Neural cell (in vitro differentiated cells): Measurements from ENCODE around the gene PPFIA3. TPM values are rescaled to one million over a fixed set of nuclear protein-coding genes. Genes with fewer than 3 reads are reported as not detected.

Experiments used
- H2AFZ ChIP-seq: fragments of 200-600, 300-800 bp; sonication (generic), shearing (Covaris generic); 2 replicates; pipeline ENCODE4 v1.6.0; 2014; ENCODE audit warnings: low read depth, mild to moderate bottlenecking, antibody characterized with exemption, low read length, moderate library complexity
- H3F3A ChIP-seq: fragments of 200-600 bp; shearing (Covaris generic); 2 replicates; pipeline ENCODE4 v1.6.1; 2016; ENCODE audit warnings: mild to moderate bottlenecking, moderate library complexity, mixed read lengths, antibody characterized with exemption, low read length; ENCODE audit not compliant: insufficient read depth, poor library complexity, severe bottlenecking
- H3K27ac ChIP-seq: fragments of 200-600, 300-800 bp; sonication (generic), shearing (Covaris generic); 2 replicates; pipeline ENCODE4 v1.5.1; 2014; ENCODE audit warnings: mild to moderate bottlenecking, low read length, moderate library complexity
- H3K27me3 ChIP-seq: fragments of 300-800, 200-600 bp; sonication (generic), shearing (Covaris generic); 2 replicates; pipeline ENCODE4 v1.6.0; 2014; ENCODE audit warnings: mild to moderate bottlenecking, low read depth, low read length, moderate library complexity; ENCODE audit not compliant: insufficient read depth
- H3K36me3 ChIP-seq: fragments of 300-800, 200-600 bp; sonication (generic), shearing (Covaris generic); 2 replicates; pipeline ENCODE4 v1.5.1; 2014; ENCODE audit warnings: mild to moderate bottlenecking, antibody characterized with exemption, low read length, moderate library complexity; ENCODE audit not compliant: insufficient read depth
- H3K4me2 ChIP-seq: fragments of 300-800, 200-600 bp; sonication (generic), shearing (Covaris generic); 2 replicates; pipeline ENCODE4 v1.6.0; 2014; ENCODE audit warnings: mild to moderate bottlenecking, low read length
- H3K4me3 ChIP-seq: fragments of 300-800, 200-600 bp; sonication (generic), shearing (Covaris generic); 2 replicates; pipeline ENCODE4 v1.5.1; 2014; ENCODE audit warnings: mild to moderate bottlenecking, low read length, moderate library complexity
- H3K79me2 ChIP-seq: fragments of 200-600 bp; shearing (Covaris generic); replicated peaks from 2 replicates; pipeline ENCODE4 v1.6.0; 2014; ENCODE audit warnings: mild to moderate bottlenecking, low read length, moderate library complexity; ENCODE audit not compliant: insufficient read depth
- H3K9ac ChIP-seq: fragments of 300-800, 200-600 bp; sonication (generic), shearing (Covaris generic); 2 replicates; pipeline ENCODE4 v1.6.1; 2016; ENCODE audit warnings: mild to moderate bottlenecking, low read length, mixed read lengths
- H3K9me2 ChIP-seq: fragments of 200-600 bp; shearing (Covaris generic); 2 replicates; pipeline ENCODE4 v1.6.1; 2016; ENCODE audit warnings: mild to moderate bottlenecking, low read length, mixed read lengths; ENCODE audit not compliant: insufficient read depth
- H3K9me3 ChIP-seq: fragments of 200-600, 300-800 bp; sonication (generic), shearing (Covaris generic); 2 replicates; pipeline ENCODE4 v1.6.1; 2016; ENCODE audit warnings: mild to moderate bottlenecking, mixed run types, low read length, moderate library complexity, mixed read lengths
- H4K20me1 ChIP-seq: fragments of 200-600 bp; shearing (Covaris generic); 2 replicates; pipeline ENCODE4 v1.6.1; 2016; ENCODE audit warnings: mild to moderate bottlenecking, mixed run types; ENCODE audit not compliant: insufficient read depth
- EP300 ChIP-seq: fragments of 450-650 bp; conservative IDR thresholded peaks from 2 replicates; pipeline ENCODE4 v1.6.1; 2014; ENCODE audit warnings: antibody characterized with exemption, mild to moderate bottlenecking, moderate library complexity; ENCODE audit not compliant: poor library complexity, severe bottlenecking
- EZH2 ChIP-seq: fragments of 200-600, 300-800 bp; shearing (Covaris generic), sonication (generic); IDR thresholded peaks from 2 replicates; pipeline ENCODE4 v1.6.1; 2014; ENCODE audit warnings: antibody characterized with exemption, low read length, borderline replicate concordance, mild to moderate bottlenecking; ENCODE audit not compliant: insufficient read depth, poor library complexity, severe bottlenecking
- MXI1 ChIP-seq: fragments of 450-650 bp; conservative IDR thresholded peaks from 2 replicates; pipeline ENCODE4 v1.6.1; 2014; ENCODE audit warnings: antibody characterized with exemption, mild to moderate bottlenecking; ENCODE audit not compliant: poor library complexity, severe bottlenecking
- POLR2AphosphoS5 ChIP-seq: IDR thresholded peaks from 2 replicates; pipeline ENCODE4 v1.6.1; 2012
- RAD21 ChIP-seq: fragments of 450-650 bp; conservative IDR thresholded peaks from 2 replicates; pipeline ENCODE4 v1.6.1; 2014; ENCODE audit warnings: antibody characterized with exemption, mild to moderate bottlenecking, moderate library complexity
- SMC3 ChIP-seq: fragments of 450-650 bp; conservative IDR thresholded peaks from 2 replicates; pipeline ENCODE4 v1.6.1; 2014; ENCODE audit warnings: antibody characterized with exemption, mild to moderate bottlenecking, moderate library complexity; ENCODE audit not compliant: poor library complexity
- TAF1 ChIP-seq: IDR thresholded peaks from 2 replicates; pipeline ENCODE4 v1.6.1; 2012; ENCODE audit warnings: low read depth
- polyA minus RNA-seq: library from RNA; depleted of rRNA, polyadenylated mRNA; stranded (reverse); fragments of >200 nt; gene quantifications from 2 replicates; pipeline ENCODE4 v1.2.3, GENCODE V29; 2014
- polyA plus RNA-seq: library from polyadenylated mRNA; depleted of rRNA; stranded (reverse); fragments of >200 nt; gene quantifications from 2 replicates; pipeline ENCODE4 v1.2.3, GENCODE V29; 2014
- TF ChIP-seq, protein P1 (sequence below): IDR thresholded peaks from 2 replicates; pipeline ENCODE4 v1.6.1; 2012; ENCODE audit warnings: borderline replicate concordance
- TF ChIP-seq, protein P2 (sequence below): fragments of 450-650 bp; IDR thresholded peaks from 2 replicates; pipeline ENCODE4 v1.5.1; 2014; ENCODE audit warnings: antibody characterized with exemption, mild to moderate bottlenecking, moderate library complexity; ENCODE audit not compliant: poor library complexity, severe bottlenecking

PPFIA3 gene
- polyA plus RNA-seq (73.0 and 80.7 TPM in 2 replicates), polyA minus RNA-seq (61.0 and 66.2 TPM in 2 replicates)

DNA sequence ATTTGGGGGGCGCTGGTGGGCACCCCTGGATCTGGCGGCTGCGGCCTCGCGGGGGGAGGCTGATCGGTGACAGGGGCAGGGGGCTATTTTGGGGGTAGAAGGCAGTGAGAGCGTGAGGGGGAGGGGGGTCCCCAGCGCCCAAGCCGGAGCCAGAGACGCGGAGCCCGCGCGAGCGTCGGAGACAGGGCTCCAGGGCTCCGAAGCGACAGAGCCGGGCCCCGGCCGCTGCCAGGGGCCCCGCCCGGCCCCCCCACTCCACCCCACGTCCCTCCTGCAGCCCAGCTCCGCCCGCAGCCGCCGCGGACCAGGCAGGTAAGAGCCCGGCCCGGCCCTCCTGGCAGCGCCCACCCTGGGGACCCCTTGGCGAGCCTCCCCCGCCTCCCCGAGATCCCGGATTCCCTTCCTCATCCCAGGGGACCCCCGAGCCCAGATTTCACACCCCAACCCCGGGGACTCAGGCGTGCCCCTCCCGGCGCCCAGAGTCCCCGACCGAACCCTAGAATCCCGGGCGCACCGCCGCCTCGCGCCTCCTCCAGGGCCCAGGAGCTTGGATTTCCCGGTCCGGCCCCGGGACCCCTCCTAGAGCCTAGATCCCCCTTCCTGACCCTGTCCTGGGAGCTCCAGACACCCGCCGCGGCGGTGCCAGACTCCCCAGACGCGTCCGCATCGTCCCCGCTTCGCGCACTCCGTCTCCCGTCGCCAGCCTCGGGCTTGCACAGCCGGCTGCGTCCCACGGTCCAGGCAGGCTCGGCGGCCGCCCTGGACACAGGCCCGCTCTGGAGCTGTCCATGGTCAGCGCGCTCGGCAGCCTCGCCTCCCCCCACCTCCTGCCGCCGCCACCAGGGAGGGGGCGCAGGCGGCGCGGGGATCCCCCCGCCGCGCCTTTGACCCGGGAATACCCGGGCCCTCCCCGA, at the start of gene PPFIA3:
Gene PPFIA3, plus strand, starts transcription at position 134 of the 914 bp plus-strand sequence. CDS start 8,330 bp downstream, outside the sequence.
- Histone ChIP-seq H3K27ac (peak within 1 kb of the TSS; percentile 87), H3K79me2 (no peaks in the 10 kb centered on the region), H3K4me2 (peak within 1 kb of the TSS; percentile 91), H3F3A (no peaks in the 10 kb centered on the region), H2AFZ (peak within 1 kb of the TSS; percentile 69), H3K36me3 (no peaks in the 10 kb centered on the region), H3K9me2 (no peaks in the 10 kb centered on the region), H3K9ac (peak within 1 kb of the TSS; percentile 94), H3K9me3 (no peaks in the 10 kb centered on the region), H3K27me3 (peaks cover 15% of the 10 kb centered on the region), H3K4me3 (peak within 1 kb of the TSS; percentile 98), H4K20me1 (no peaks in the 10 kb centered on the region)
- no peak for TF ChIP-seq RAD21
- TF ChIP-seq, protein P1, sequence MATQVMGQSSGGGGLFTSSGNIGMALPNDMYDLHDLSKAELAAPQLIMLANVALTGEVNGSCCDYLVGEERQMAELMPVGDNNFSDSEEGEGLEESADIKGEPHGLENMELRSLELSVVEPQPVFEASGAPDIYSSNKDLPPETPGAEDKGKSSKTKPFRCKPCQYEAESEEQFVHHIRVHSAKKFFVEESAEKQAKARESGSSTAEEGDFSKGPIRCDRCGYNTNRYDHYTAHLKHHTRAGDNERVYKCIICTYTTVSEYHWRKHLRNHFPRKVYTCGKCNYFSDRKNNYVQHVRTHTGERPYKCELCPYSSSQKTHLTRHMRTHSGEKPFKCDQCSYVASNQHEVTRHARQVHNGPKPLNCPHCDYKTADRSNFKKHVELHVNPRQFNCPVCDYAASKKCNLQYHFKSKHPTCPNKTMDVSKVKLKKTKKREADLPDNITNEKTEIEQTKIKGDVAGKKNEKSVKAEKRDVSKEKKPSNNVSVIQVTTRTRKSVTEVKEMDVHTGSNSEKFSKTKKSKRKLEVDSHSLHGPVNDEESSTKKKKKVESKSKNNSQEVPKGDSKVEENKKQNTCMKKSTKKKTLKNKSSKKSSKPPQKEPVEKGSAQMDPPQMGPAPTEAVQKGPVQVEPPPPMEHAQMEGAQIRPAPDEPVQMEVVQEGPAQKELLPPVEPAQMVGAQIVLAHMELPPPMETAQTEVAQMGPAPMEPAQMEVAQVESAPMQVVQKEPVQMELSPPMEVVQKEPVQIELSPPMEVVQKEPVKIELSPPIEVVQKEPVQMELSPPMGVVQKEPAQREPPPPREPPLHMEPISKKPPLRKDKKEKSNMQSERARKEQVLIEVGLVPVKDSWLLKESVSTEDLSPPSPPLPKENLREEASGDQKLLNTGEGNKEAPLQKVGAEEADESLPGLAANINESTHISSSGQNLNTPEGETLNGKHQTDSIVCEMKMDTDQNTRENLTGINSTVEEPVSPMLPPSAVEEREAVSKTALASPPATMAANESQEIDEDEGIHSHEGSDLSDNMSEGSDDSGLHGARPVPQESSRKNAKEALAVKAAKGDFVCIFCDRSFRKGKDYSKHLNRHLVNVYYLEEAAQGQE = peak; percentile 61
- TF ChIP-seq MXI1 = peak; percentile 41

DNA sequence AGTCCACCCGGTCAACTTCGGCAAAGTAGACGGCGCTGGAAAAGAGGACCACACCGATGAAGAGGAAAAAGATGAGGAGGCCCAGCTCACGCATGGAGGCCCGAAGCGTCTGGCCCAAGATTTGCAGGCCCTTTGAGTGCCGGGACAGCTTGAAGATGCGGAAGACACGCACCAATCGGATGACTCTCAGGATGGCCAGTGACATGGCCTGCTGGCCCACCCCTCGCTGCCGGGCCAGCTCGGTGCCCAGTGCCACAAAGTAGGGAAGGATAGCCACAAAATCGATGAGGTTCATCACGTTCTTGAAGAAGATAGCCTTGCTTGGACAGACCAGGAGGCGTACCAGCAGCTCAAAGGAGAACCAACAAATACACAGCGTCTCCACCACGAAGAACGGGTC, 48.9 kb upstream of the PPFIA3 start:
- no peaks in the 10 kb centered on the region for H3K79me2 ChIP-seq
- H3K4me2 ChIP-seq = no peak overlapping the region
- no peak overlapping the region for H3K9ac ChIP-seq
- H3F3A ChIP-seq = no peaks in the 10 kb centered on the region
- no peaks in the 10 kb centered on the region for H3K9me2 ChIP-seq
- TF ChIP-seq, protein P2, sequence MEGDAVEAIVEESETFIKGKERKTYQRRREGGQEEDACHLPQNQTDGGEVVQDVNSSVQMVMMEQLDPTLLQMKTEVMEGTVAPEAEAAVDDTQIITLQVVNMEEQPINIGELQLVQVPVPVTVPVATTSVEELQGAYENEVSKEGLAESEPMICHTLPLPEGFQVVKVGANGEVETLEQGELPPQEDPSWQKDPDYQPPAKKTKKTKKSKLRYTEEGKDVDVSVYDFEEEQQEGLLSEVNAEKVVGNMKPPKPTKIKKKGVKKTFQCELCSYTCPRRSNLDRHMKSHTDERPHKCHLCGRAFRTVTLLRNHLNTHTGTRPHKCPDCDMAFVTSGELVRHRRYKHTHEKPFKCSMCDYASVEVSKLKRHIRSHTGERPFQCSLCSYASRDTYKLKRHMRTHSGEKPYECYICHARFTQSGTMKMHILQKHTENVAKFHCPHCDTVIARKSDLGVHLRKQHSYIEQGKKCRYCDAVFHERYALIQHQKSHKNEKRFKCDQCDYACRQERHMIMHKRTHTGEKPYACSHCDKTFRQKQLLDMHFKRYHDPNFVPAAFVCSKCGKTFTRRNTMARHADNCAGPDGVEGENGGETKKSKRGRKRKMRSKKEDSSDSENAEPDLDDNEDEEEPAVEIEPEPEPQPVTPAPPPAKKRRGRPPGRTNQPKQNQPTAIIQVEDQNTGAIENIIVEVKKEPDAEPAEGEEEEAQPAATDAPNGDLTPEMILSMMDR = no peak
- TF ChIP-seq MXI1 (no peak), SMC3 (no peak), TAF1 (no peak), EZH2 (no peak), POLR2AphosphoS5 (no peak), EP300 (no peak), RAD21 (no peak)
- TF ChIP-seq, protein P1 = no peak
- peaks cover 60% of the 10 kb centered on the region for H3K27me3 ChIP-seq
- H3K36me3 ChIP-seq = no peaks in the 10 kb centered on the region
- H2AFZ ChIP-seq = no peak overlapping the region
- no peaks in the 10 kb centered on the region for H3K9me3 ChIP-seq
- no peaks in the 10 kb centered on the region for H4K20me1 ChIP-seq
- H3K27ac ChIP-seq = no peak overlapping the region
- no peak overlapping the region for H3K4me3 ChIP-seq
